Limb (tissue), 2 donors: ENCODE data around the gene NPLOC4.
A peak's percentile ranks its signal among the peaks of the same experiment; 100 is the strongest.
"Not testable (repeated sequence)": the region's sequence is repeated elsewhere in the genome, so short reads cannot be mapped to it uniquely, and the experiment has no call there.

Experiments
- DNase-seq, 2 donors: peaks; one replicate each; pipeline ENCODE4 v3.0.0-alpha.2; 2016; ENCODE audit errors: extremely low spot score in 2 of 2

The NPLOC4 gene

DNA sequence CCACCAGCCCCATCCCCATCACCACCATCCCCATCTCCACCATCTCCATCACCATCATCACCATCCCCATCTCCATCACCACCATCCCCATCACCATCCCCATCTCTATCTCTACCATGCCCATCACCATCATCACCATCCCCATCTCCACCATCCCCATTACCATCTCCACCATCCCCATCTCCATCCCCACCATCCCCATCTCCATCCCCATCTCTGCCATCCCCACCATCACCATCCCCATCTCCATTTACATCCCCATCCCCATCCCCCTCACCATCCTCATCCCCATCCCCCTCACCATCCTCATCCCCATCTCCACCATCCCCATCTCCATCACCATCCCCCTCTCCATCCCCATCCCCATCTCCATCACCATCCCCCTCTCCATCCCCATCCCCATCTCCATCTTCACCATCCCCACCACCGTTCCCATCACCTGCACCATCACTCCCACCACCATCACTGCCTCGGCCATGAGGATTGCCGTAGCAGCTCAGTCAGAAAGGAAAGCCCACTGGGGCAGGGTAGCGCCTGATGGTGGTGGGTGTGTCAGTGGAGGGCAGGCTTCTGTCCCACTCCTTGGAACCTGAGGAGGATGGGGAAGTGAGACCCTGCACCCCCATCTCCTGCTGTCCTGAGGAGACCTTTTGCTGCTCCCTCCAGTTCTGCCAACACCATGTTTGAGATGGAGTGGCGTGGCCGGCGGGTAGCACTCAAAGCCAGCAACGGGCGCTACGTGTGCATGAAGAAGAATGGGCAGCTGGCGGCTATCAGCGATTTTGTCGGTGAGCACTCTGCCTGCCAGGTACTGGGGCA is 101.2 kb downstream of the NPLOC4 start:
- DNase-seq: no peak

DNA sequence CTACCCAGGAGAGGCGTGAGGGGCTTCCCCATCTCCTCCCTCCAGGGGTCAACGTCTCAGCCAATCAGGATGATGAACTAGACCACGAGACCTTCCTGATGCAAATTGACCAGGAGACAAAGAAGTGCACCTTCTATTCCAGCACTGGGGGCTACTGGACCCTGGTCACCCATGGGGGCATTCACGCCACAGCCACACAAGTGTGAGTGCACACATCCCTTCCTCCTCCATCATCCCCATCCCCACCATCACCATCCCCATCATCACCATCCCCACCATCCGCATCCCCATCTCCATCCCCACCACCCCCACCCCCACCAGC is 101.9 kb downstream of the NPLOC4 start:
- no peak for DNase-seq

DNA sequence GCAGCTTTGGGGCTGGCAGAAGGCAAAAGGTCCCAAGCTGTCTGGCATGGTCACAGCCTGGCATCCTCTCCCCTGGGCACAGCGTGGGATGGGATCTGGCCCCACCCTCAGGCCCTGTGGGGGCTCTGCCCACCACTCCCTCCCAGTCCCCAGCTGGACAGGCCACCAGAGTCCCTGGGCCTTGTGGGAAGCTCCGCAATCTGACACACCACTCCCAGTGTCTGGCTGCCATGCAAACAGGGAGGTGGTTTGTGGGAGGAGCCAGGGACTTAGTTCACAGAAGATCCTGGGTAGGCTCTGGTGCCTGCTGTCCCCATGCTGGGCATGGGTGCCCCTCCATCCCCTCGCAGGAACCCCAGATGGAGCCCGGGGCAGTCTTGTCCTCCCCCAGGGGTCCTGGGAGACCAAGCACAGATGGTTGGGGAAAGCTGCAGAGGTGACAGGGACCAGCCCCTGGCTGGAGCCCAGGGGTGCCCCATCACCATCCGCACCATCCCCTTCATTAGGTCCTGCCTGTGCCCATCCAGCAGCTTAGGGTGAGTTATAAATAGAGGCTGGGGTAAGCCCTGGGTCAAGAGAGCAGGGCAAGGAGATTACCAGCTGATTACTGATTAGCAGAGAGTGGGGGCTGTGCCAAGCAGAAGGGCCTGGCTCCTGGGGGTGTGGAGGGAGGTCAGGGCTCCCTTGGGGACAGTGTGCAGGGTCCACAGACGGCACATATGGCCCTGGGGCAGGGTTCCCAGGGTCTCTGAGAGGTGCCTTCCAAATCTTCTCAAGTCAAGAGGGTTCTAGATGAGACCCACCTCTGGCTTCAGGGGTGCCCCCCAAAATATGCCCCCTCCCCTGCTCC is 102.5 kb downstream of the NPLOC4 start:
- no peak for DNase-seq

DNA sequence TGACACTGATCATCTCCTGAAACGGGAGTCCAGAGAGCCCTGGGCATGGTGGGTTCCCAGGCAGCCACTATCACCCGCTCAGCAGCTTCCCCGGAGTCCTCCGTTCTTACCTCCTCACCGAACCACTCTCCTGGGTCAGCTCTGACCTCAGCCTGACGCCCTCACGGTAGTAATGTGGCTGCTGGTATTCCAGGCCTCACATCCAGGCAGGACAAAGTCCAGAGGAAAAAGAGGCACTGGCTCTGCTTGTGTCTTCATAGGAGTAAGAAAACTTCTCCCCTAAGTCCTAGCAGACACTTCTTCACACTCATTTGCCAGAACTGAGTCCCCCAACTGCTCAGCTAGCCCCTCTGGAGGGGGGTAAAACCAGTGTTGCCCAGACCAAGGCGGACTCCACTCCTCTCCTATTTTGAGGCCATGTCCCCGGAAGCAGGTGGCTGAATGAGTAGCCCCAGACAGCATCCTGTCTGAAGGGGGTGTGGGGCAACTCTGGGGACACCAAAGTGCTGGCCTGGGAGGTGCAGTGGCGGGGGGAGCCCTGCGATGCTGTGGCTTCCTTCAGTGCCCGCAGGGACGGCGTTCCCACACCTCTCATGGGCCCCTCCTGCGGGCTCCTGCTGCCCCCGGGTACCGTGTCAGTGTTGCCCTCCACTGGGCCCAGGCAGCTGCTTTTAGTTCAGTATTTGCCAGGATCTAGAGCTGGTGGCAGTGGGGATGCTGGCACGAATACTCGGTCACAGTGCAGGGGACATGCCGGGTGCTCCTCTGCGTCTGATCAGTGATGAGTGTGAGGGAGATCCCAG is 103.4 kb downstream of the NPLOC4 start:
- DNase-seq: no peak

DNA sequence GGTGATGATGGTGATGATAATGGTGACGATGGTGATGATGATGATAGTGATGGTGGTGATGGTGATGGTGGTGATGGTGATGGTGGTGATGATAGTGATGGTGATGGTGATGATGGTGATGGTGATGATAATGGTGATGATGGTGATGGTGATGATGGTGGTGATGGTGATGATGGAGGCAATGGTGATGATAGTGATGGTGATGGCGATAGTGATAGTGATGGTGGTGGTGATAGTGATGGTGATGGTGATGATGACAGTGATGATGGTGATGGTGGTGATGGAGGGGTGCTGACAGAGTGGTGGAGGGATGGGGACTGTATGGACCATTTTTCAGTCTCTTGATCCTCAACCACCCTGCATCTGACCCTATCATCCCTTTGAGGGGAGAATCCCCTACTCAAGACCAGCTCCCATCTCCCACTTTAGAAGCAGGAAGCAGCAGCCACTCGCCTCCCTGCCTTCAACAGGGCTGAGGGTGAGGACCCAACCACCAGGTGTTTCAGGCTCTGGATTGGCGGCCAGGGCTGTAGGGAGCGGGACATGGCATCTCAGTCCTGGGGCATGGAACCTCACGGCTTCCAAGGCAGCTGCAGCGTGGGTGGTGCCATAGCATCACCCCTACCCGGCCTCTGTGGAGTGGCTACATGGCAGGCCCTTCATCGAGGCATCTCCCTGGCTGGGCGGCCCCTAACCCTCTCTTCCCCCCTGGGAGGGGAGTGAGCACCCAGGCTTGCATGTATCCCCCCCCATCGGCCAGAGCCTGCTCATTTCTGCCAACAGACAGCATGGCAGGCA is 104.2 kb downstream of the NPLOC4 start:
- no peak for DNase-seq

DNA sequence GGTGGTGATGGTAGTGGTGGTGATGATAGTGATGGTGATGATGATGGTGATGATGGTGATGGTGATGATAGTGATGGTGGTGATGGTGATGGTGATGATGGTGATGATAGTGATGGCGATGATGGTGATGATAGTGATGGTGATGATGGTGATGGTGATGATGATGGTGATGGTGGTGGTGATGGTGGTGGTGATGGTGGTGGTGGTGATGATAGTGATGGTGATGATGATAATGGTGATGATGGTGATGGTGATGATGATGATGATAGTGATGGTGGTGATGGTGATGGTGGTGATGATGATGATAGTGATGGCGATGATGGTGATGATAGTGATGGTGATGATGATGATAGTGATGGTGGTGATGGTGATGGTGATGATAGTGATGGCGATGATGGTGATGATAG is 104.9 kb downstream of the NPLOC4 start:
- not testable (repeated sequence) for DNase-seq

DNA sequence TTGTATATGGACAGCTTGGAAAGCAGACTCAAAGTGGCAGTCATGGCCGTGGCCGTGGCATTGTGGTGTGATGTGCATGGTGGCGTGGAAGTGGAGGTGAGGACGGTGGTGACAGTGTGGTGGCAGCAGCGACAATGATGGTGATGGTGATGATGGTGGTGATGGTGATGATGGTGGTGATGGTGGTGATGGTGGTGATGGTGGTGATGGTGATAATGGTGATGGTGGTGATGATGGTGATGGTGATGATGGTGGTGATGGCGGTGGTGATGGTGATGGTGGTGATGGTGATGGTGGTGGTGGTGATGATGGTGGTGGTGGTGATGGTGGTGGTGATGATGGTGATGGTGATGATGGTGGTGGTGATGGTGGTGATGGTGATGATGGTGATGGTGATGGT is 105.9 kb downstream of the NPLOC4 start:
- DNase-seq: not testable (repeated sequence)

DNA sequence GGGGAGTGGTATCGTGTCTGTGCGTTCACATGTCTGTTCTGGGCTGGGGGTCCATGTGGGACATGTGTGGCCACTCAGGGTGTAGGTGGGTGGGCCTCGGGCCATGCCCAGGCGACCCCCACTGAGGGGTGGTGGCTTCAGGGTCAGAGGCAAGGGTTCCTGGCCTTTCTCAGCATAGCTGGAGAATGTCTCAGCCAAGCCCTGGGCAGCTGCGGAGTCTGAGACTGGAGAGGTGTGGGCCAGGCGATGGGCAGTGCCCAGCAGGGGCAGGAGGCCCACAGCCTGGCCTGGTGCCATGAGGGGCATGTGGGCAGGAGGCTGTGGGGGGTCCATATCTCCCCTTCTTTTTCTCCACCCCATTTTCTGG is 107.5 kb downstream of the NPLOC4 start:
- no peak for DNase-seq

DNA sequence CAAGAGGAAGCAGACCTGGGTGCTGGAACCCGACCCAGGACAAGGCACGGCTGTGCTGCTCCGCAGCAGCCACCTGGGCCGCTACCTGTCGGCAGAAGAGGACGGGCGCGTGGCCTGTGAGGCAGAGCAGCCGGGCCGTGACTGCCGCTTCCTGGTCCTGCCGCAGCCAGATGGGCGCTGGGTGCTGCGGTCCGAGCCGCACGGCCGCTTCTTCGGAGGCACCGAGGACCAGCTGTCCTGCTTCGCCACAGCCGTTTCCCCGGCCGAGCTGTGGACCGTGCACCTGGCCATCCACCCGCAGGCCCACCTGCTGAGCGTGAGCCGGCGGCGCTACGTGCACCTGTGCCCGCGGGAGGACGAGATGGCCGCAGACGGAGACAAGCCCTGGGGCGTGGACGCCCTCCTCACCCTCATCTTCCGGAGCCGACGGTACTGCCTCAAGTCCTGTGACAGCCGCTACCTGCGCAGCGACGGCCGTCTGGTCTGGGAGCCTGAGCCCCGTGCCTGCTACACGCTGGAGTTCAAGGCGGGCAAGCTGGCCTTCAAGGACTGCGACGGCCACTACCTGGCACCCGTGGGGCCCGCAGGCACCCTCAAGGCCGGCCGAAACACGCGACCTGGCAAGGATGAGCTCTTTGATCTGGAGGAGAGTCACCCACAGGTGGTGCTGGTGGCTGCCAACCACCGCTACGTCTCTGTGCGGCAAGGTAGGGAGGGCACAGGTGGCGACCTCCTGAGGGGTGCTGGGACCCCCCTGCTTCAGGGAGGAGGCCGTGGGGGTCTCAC is 108.1 kb downstream of the NPLOC4 start:
- no peak for DNase-seq

DNA sequence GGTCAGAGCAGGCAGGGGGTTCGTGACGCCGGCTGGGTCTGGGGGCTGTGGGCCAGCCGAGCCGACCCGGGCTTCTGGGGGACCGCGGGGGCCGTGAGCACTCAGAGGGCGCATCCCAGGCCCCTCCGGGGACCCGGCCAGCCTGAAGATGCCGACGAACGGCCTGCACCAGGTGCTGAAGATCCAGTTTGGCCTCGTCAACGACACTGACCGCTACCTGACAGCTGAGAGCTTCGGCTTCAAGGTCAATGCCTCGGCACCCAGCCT is 108.6 kb downstream of the NPLOC4 start:
- DNase-seq: no peak

DNA sequence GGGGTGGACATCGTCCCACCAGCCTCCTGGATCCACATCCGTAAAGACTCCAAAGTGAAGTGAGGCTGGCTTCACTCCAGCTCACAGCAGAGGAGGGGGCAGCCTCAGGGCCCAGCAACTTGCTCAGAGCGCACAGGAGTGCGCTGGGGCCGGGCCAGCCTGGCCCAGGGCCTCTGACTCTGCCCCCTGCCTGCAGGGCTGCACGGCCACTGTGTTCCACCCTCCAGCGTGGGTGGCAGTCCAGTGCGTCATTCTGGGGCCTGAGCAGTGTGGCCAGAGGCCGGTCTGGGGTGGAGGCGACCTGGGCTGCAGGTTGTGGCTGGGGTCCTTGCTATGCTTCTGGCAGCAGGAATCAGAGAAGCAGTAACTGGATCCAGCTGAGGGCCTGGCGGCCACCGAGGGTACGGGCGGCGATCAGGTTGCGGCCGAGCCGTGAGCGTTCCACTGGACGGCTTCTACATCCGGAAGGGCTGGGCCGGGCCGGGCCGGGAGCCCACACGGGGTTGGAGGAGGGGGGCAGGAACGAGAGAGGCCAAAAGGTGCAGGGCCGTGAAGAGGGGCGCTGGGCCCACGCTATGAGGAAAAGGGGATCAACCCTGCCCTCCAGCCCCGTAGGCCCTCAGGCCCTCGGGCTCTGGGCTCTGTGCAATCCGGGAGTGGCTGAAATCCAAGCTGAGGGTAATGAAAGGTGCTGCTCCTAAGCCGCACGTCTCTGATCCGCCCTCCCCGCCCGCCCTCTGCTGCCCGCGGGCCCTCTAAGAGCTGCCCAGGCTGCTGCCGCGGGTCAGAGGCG is 109.1 kb downstream of the NPLOC4 start, which contains the start of gene FSCN2:
Gene FSCN2, plus strand, starts transcription at position 787 of the 793 bp plus-strand sequence. CDS start 155 bp downstream, outside the sequence.
- no peak for DNase-seq

DNA sequence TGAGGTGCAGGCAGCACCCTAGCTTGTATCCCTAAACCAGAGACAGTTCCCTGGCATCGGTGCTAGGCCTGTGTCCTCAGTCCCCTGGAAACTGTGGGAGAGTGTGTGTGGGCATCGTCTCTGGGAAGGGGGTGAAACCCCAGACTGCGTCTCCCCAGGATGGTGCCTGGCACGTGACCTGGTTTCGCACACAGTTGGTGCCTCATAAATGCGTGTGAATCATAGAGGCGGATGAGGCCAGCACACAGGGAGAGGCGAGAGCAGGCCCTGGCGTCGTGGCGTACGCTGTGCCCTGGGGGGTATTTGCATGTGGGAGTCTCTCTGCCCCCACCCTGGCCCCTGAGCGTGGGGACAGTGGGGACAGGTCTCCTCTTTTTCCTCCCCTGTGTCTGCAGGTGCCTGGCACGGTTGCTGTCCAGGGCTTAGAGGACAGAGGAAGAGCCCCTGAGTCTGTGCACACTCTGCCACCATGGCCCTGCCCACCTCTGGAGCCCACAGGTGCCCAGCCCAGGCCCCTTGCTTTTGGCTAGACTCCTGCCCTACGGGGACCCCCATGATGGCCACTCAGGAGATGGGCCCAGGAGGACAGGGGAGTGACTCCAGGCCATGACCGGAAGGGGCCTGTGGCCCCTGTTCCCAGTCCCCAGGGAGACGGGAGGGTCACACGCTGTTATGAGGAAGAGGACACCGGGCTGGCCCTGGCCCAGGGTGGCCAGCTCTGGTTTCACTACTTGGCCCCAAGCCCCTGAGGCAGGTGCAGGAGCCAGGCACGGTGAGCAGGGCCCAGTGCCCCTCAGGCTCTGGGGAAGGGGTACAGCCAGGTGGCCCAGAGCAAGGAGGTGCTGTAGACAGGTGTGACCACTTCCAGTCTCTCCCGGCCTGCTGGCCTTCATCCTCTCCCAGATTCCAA is 110.0 kb downstream of the NPLOC4 start:
- DNase-seq: no peak

DNA sequence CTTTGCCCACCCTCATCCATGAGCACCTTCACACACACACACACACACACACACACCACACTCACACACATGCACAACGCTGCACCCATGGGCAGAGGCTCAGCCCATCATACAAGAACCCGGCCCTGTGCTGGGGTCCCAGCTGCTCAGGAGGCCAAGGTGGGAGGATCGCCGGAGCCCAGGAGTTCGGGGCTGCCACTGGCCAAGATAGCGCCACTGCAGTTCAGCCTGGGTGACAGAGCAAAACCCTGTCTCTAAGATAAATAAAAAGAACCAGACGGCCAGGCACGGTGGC is 112.1 kb downstream of the NPLOC4 start:
- DNase-seq: no peak

DNA sequence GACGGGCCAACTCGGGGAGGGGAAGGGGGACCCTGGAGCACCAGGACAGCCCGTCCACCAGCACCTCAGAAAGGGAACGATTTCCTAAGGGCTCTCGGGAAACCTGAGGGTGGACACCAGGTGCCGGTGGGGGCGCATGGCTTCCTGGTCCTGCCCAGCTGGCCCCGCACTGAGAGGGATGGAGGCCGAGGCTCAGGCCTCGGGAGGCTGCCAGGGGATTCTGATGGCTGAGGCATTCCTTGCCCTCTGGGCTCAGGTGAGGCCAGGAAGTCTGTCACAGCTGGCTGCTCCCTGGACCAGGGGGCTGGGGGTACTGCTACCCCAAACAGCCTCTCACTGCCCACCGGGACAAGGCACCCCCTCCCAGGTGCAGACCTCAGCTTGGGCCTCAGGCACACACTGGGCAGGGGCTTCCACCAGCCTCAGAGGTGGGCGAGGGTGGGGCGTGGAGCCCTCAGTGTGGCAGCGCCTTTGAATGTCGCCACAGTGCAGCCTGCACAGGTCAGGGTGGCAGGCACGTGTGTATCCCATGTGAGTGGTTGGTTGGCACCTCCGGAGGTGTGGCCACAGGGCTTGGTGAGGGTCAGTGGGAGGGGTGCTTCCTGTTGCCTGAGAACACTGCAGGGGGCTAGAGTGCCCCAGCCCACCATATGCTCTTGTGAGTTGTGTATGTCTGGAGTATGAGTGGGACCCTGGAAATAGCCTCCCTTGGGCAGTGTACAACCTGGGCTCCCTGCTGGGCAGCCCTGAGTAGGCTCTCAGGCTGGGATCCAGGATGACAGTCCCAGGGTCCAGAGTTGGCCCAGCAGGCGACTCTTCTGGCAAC is 112.7 kb downstream of the NPLOC4 start:
- DNase-seq: no peak

DNA sequence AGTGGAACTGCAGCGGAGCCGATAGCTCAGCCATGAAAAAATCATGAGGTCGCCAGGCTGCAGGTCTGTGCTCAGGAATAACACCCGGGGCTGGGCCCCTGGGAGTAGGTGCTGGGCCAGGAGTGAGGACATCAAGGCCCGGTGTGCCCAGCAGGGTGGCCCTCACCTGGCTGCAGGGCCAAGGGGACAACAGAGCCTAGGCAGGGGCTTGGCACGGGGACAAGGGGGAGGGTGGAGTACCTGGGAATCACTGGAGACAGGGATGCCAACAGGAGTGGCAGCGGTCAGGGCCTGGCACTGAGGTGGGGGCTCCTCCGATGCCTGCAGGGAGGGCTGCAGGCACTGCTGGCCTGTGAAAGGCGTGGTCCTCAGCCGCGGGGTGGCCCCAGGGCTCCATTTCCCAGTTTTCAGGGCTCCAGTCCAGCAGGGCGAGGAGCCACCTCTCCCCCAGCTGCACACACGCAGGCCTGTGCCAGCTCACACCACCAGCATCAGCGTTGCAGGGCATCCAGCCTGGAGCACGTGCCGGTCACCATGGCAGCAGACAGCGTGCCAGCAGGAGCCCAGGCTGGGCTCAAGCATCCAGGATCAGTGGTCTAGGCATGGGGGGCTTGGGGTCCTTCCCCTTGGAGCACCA is 113.4 kb downstream of the NPLOC4 start:
- DNase-seq: peak in 1 of 2 donors; percentile 75

DNA sequence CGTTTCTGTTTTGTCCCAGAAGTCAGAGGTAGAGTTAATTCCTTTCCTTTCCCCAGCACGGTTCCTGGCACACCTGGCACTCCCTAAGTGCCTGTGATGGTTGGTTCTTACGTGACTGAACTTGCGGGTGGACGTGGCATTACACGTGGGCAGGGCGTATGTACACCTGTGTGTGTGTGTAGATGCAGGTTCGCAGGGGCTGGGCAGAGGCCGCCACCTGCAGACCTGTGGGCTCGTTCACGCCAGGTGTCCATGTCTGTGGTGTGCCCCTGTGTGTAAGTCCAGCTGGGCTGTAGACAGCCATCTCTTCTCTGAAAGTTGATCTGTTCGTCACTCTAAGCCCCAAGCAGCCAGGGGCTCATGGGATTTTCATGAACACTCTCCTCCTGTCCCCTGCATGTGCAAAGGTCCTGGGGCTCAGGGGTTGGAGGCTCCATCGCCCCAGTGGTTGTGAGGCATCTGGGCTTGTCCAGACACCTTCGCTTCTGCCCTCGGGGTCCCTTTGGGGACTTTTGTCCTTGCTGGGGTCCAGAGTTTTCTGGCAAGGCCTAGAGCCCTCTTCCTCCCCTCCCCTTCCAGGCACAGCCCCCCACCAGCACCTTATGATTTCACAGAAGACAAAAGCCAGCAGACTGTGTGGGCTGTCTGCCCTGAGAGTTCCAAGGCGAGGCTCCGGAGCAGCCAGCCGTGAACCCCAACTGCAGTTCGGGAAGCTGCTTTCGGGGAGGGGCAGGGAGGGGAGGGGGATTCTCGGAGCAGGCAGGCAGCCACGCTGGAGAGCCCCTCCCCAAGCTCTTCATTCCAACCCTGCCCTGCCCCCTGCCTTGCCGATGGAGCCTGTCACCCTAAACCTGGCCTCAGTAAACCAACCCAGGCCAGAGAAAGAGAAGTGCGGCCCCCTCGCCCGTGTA is 114.2 kb downstream of the NPLOC4 start:
- DNase-seq: peak; percentile 60 to 79
